Stomach smooth muscle (tissue), 2 donors: ENCODE measurements around the gene ASCL4.

Experiments used
- H3K27ac ChIP-seq: one replicate; pipeline ENCODE4 v1.7.0; 2013; ENCODE audit warnings: mild to moderate bottlenecking, low read length, inconsistent platforms
- H3K27me3 ChIP-seq, 2 donors: one replicate each; pipeline ENCODE4 v1.7.0; 2013; ENCODE audit warnings: low read length in 2 of 2; ENCODE audit not compliant: insufficient read depth in 2 of 2, control insufficient read depth in 1 of 2
- H3K36me3 ChIP-seq, 2 donors: one replicate each; pipeline ENCODE4 v1.7.0; 2013; ENCODE audit warnings: low read length in 2 of 2; ENCODE audit not compliant: control insufficient read depth in 2 of 2, insufficient read depth in 2 of 2
- H3K4me1 ChIP-seq: one replicate; pipeline ENCODE4 v1.7.0; 2013; ENCODE audit warnings: low read length; ENCODE audit not compliant: control insufficient read depth, insufficient read depth
- H3K4me3 ChIP-seq, 2 donors: one replicate each; pipeline ENCODE4 v1.7.0; 2013; ENCODE audit warnings: low read length in 2 of 2
- H3K9ac ChIP-seq, 2 donors: one replicate each; pipeline ENCODE4 v1.7.0; 2013; ENCODE audit warnings: low read length in 2 of 2, mild to moderate bottlenecking in 1 of 2
- H3K9me3 ChIP-seq, 2 donors: one replicate each; pipeline ENCODE4 v1.7.0; 2013; ENCODE audit warnings: low read length in 2 of 2; ENCODE audit not compliant: control insufficient read depth in 2 of 2
- donor health status: healthy.
- donor health status: Pancreatic carcinoma.

ASCL4 gene

DNA sequence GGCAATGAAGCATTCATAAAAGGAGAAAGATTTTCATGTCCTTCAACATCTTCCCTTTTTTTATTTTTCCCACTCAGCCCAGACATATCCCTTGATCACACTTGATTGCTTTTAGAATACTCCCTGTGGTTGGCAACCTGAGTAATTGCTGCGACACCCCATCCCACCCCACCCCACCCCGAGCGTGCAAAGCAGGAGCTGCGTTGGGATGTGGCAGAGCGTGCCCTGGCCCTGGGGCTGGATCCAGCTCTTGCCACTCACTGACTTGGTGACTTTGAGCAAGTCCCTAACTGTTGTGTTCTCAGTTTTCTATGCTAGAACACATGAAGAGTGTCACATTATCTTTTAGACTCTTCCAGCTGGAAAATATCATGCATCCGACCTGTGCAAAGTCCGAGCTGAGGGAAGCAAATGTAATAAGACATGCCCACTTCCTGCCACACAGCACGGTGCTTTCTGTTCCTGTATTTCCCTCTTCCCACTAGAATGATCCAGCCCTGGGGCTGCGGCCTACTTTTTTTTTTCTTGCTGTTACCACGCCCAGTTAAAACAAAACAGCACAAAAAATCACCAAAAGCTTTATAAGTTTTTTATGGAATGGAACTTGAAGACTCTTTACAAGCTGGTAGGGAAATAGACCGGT, 4.0 kb downstream of the ASCL4 start:
- no peak overlapping the region for H3K4me3 ChIP-seq
- no peaks in the 10 kb centered on the region for H3K36me3 ChIP-seq
- H3K4me1 ChIP-seq = peaks cover 5% of the 10 kb centered on the region
- peaks cover 0 to 5% of the 10 kb centered on the region in 2 donors for H3K9me3 ChIP-seq
- H3K9ac ChIP-seq = no peak overlapping the region
- H3K27ac ChIP-seq = no peak overlapping the region
- peaks cover 12 to 27% of the 10 kb centered on the region in 2 donors for H3K27me3 ChIP-seq

DNA sequence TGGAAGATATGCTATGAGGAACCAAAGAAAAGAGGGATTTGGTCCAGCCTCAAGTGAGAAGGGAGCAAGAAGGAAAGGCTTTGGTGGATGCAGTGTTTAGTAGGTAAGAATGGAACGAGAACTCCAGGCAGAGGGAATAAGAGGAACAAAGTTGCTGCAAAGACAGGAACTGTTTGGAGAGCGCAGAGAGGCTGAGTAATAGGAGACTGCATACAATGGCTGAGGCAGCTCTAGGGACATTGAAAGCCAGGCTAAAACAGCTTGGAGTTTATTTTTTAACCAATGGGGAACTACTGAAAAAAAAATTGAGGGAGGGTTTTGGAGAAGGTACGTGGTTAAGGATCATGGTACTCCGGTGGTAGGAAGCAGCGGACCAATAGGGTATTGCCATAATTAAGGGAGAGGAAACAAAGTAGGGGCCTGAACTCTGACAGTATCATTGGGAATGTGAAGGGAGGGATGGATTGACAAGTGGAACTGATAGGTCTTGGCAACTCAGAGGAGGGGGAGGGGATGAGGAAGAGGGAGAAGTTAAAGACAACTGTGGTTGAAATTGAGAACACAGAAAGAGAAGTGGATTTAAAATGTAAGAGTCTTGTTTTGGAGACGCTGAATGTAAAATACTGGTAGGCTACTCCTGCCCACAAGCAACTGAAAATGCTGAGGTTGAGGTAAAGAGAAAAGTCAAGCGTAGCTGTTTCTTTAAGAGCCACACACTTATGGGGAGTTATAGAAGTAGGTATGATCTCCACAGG, 4.8 kb downstream of the ASCL4 start:
- peaks cover 5% of the 10 kb centered on the region for H3K4me1 ChIP-seq
- peaks cover 12 to 21% of the 10 kb centered on the region in 2 donors for H3K27me3 ChIP-seq
- no peaks in the 10 kb centered on the region for H3K36me3 ChIP-seq
- H3K4me3 ChIP-seq = no peak overlapping the region
- no peak overlapping the region for H3K9ac ChIP-seq
- H3K9me3 ChIP-seq = peaks cover 0 to 5% of the 10 kb centered on the region in 2 donors
- no peak overlapping the region for H3K27ac ChIP-seq

DNA sequence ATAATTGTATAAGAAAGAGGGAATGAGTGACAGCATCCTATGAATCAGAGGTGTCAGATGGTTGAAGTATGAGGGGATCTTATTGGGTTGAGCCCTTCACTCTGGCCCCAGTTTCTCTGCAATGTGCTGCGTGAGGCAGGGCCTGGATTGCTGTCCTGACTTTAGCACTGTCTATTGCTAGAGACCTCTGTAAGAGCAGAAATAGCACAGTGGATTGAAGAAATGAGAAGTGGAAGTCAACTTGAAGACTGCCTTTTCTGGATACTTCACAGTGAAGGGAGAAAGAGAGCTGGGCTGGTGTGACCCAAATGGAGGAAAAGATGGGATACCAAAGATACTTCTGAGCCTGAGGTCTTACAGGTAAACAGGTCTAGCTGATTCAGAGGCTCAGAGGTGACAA, 5.8 kb downstream of the ASCL4 start:
- H3K27ac ChIP-seq = no peak overlapping the region
- peaks cover under 1% of the 10 kb centered on the region for H3K4me1 ChIP-seq
- H3K9me3 ChIP-seq = peaks cover 0 to 5% of the 10 kb centered on the region in 2 donors
- H3K36me3 ChIP-seq = no peaks in the 10 kb centered on the region
- H3K27me3 ChIP-seq = peaks cover 3 to 12% of the 10 kb centered on the region in 2 donors
- H3K4me3 ChIP-seq = no peak overlapping the region
- H3K9ac ChIP-seq = no peak overlapping the region

DNA sequence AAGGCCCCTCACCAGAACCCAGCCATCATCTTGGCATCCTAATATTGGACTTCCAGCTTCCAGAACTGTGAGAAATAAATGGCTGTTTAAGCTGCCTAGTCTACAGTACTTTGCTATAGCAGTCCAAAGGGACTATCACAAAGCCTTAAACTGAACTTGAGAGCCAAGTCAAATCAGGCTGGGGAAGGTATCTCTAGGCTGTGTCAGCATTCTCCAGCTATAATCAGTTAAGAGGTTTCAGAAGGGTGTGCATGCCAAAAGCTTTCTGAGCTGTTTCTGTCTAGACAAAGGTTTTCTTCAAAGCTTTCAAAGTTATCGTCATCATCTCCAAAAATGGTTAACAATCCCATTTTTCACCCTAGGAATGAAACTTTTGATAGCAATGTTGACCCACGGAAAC, 7.6 kb downstream of the ASCL4 start:
- Histone ChIP-seq H3K9me3 (peaks cover 0 to 5% of the 10 kb centered on the region in 2 donors), H3K4me1 (no peaks in the 10 kb centered on the region), H3K27me3 (peaks cover 0 to 3% of the 10 kb centered on the region in 2 donors)

DNA sequence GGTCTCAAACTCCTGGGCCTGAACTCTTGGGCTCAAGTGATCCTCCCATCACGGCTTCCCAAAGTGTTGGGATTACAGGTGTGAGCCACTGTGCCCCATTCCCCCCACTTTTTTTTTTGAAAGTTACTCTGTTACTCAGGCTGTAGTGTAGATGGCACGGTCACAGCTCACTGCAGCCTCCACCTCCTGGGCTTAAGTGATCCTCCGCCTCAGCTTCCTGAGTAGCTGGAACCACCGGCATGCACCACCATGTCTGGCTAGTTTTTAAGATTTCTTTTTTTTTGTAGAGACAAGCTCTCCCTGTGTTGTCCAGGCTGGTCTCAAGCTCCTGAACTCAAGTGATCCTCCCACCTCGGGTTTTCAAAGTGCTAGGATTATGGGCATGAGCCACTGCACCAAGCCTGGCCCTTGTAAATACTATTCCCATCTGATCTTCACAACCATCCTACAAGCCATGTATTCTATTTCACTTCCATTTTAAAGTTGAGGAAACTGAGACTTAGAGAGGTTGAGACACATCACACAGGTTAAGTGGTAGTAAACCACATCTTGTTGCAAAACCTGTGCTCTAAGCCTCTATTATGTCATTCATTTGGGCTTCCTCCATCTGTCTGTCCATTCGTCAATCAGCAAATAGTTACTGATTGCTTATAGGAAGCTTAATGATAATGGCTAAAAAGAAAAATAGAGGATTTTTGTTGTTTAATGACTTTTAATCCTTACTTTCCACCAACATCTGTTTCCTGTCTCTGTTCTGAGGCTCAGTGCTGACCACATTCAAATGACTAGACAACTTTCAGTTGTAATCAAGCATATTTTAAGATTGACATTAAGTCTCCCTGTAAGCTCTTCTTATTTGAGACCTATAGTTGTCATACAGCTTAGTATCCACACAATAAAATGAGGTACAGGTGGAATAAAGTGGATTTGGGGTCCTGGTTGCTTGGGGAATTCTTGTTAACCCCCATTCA, 9.2 kb downstream of the ASCL4 start:
- Histone ChIP-seq H3K27me3 (peaks cover 0 to 6% of the 10 kb centered on the region in 2 donors), H3K9ac (no peak overlapping the region), H3K36me3 (no peaks in the 10 kb centered on the region), H3K4me1 (no peaks in the 10 kb centered on the region), H3K9me3 (peaks cover 0 to 5% of the 10 kb centered on the region in 2 donors), H3K4me3 (no peak overlapping the region), H3K27ac (no peak overlapping the region)

More for the DNA sequence above, 7.6 kb downstream of the ASCL4 start:
- Histone ChIP-seq H3K9ac (no peak overlapping the region), H3K36me3 (no peaks in the 10 kb centered on the region), H3K27ac (no peak overlapping the region), H3K4me3 (no peak overlapping the region)

DNA sequence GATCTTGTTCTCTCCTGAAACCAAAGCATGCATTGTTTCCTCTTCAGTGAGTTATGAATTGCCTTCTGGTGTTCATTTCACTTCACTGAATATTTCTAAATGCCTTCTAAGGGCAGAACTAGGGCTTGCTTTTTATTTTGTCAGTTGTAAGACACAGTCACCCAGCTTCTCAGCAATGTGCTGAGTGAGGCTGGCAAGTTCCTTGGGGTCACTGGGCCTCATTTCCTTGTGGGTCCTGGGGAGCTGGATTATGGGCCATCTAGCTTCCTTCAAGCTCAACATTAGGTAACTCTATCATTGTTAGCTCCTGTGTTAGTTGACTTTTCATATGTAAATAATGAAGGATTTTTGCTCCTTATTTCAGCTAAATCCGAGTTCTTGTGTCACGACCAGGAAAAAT, 13.8 kb downstream of the ASCL4 start:
- no peaks in the 10 kb centered on the region for H3K36me3 ChIP-seq
- H3K27me3 ChIP-seq = peaks cover 0 to 7% of the 10 kb centered on the region in 2 donors
- no peaks in the 10 kb centered on the region for H3K4me1 ChIP-seq
- H3K9ac ChIP-seq = no peak overlapping the region
- H3K4me3 ChIP-seq = no peak overlapping the region
- H3K9me3 ChIP-seq = no peaks in the 10 kb centered on the region
- H3K27ac ChIP-seq = no peak overlapping the region

DNA sequence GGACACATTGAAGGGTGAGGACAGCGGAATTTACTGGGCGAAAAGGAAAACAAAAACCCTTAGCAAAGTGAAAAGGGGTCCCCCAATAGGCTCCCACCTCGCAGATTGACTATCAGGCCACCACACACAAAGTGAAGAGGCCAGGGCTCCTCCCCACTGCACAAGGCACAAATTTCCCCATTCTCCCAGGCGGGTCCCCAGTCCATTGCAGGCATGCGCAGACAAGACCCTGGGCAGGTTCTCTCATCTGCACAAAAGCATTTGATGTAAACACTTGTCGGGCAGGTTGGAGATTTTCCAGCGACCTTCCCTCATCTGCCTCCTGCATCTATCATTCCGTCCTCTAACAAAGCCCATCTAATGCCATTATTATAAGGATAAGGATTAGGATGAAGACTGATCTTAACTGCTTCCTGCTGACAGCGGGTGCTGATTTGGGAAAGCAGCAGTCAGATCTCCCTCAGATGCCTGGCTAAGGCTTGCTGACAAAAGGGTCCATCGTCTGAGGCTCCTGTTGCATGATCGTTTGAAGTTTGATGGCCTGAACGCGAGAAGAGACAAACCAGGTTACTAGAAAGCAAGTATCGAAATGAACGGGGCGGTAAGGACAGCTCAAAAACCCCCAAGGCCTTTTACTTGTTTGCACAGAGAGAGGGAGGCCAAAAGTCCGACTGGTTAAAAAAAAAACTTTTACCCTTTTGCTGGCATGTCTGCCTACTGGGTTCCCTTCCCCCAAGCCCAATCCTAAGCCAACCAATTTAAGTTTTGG, 14.4 kb downstream of the ASCL4 start:
- Histone ChIP-seq H3K9ac (no peak overlapping the region), H3K4me3 (no peak overlapping the region), H3K9me3 (no peaks in the 10 kb centered on the region), H3K4me1 (no peaks in the 10 kb centered on the region), H3K27me3 (peaks cover 0 to 7% of the 10 kb centered on the region in 2 donors), H3K36me3 (no peaks in the 10 kb centered on the region), H3K27ac (no peak overlapping the region)

DNA sequence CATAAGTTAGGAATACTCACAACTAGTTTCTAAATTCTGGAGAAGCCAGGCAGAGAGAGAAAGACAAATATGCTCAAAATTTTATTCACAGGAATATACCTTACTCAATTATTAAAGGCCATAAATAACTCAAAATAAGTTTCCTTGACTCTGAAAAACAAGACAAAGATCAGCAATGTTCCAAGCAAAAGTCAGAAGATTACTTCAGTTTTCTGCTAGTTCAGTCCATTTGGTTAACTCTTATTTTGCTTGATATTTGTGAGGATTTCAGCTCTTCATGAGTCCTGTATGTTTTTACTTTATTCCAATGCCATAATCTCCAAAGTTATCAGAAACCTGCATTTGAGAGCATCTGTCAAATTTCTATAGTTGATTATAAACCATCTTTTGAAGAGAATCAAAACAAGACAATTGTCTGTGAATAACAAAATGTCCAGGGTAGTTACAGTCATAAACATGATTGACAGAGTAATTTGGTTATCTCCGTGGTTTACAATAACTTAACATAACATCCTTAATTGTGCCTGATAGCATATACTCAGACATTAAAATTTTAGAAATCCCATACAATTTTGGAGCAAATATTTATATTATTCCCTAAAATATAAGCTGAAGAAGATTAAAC, 17.1 kb downstream of the ASCL4 start:
- no peak overlapping the region for H3K4me3 ChIP-seq
- H3K27me3 ChIP-seq = peaks cover 4 to 9% of the 10 kb centered on the region in 2 donors
- H3K9me3 ChIP-seq = no peaks in the 10 kb centered on the region
- no peaks in the 10 kb centered on the region for H3K4me1 ChIP-seq
- H3K27ac ChIP-seq = no peak overlapping the region
- H3K9ac ChIP-seq = no peak overlapping the region
- no peaks in the 10 kb centered on the region for H3K36me3 ChIP-seq

DNA sequence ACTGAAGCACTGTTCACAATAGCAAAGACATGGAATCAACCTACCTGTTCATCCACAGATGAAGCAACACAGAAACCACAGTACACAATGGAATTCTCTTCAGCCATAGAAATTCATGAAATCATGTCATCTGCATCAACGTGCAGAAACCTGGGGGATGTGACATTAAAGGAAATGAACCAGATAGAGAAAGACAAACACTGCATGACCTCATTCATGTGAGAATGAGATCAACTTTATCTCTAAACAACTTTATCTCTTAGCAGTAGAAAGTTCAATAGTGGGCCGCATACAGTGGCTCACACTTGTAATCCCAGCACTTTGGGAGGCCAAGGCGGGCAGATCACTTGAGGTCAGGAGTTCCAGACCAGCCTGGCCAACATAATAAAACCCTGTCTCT, 19.9 kb downstream of the ASCL4 start:
- H3K9ac ChIP-seq = no peak overlapping the region
- peaks cover 3 to 4% of the 10 kb centered on the region in 2 donors for H3K27me3 ChIP-seq
- H3K36me3 ChIP-seq = no peaks in the 10 kb centered on the region
- no peaks in the 10 kb centered on the region for H3K4me1 ChIP-seq
- H3K27ac ChIP-seq = no peak overlapping the region
- H3K9me3 ChIP-seq = no peaks in the 10 kb centered on the region
- no peak overlapping the region for H3K4me3 ChIP-seq
